ENCODE results near the gene IL18.
"Not testable (repeated sequence)": the region's sequence is repeated elsewhere in the genome, so short reads cannot be mapped to it uniquely, and the experiment has no call there.

The IL18 gene

DNA sequence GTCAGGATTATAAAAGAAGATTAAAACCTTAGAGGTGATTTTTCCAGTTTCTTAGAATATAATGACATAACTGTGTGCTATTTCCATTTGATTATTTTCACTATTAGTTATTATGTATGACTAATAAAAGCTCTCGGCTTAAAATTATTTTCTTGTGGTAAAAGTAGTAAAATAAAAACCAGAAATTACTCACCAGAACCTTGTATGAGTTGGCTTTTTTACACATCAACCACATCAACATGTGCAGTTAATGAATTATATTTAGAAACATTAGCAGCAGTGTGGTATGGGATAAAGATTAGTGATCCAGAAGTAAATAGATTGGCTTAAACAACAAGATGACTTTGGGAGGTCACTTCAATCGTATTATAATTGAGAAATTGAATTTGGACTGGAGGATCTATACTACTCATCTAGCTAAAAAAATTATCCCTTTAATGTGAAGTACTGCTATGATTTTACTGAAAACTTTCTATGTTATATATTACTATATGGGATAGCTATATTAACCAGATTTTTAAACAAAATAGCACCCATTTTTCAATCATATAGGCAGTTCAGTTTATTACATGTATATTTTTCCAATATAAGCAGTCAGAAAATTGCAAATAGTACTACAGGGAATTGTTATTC, 8.6 kb upstream of the IL18 start:
- no peak for DNase-seq (ENCODE audit: extremely low read depth in 1 of 2, low read depth in 1 of 2)

- DNase-seq (ENCODE audit: extremely low read depth in 1 of 2, low read depth in 1 of 2): no peak
Observed at GRCh38 chr11:112167145-112167544, 3.3 kb upstream of the IL18 start, which contains the start of gene TEX12. TEX12 (plus strand) TSS chr11:112167372; CDS start chr11:112169269, 1,897 bp downstream.

- DNase-seq (ENCODE audit: extremely low read depth in 1 of 2, low read depth in 1 of 2): no peak
Observed at GRCh38 chr11:112166562-112166961, 2.7 kb upstream of the IL18 start.

DNA sequence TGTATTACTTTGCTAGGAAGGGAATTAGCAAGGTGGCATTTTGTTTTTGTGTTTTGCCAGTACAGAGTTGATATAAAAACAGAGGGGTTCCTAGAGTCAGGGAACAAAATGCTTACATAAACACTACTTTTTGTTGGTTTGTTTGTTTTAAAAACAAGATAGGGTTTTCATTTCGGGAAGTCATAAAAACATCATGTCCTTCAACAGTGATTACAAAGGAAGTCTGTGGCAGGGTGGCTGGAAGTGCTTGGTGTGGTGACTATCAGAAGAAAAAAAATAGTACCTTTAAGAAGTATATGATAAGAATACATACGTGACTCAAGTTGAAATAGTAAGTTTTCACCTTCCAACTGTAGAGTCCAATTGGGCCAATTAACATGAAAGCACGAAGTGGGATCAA, 1.2 kb upstream of the IL18 start:
- DNase-seq (ENCODE audit: extremely low read depth in 1 of 2, low read depth in 1 of 2): no peak

- no peak for DNase-seq (ENCODE audit: extremely low read depth in 1 of 2, low read depth in 1 of 2)
Observed at GRCh38 chr11:112162761-112163546, 940 bp downstream of the IL18 start.

GRCh38 chr11:112162200-112162599, 1.7 kb downstream of the IL18 start:
- not testable (repeated sequence) for DNase-seq (ENCODE audit: extremely low read depth in 1 of 2, low read depth in 1 of 2)

- DNase-seq (ENCODE audit: extremely low read depth in 1 of 2, low read depth in 1 of 2): no peak
Observed at GRCh38 chr11:112161012-112161411, 2.9 kb downstream of the IL18 start.

DNA sequence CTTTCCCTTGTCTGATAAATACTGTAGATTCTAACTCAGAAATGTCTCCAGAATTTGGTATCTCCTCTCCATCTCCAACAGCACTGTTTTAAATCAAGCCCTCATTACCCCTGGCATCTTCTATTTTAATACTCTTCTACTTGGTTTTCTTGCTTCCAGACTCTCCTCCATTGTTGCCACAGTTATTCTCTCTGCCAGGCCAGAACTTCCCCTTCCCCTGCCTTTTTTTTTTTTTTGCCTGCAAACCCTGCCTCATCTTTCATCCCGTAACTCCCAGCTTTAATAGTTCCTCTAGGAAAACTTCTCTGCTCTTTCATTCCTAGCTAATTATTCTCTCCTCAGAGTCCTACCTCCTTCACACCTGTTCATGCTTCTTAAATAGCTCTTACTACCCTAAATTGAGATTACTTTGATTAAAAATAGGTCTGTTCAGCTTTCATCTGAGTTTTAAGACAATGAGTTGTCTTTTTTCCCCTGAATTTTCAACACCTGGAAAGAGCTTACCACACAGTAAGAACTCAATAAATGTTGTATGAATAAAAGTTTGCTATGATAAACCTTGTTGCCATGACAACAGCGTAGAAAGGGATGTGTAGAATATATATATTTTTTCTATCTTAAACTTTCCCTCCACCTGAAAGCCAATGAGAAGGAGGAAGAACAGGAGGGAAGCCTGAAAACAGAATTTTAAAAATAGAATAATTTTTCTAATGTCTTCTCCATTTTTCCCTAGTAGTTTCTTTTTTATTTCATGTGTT, 3.6 kb downstream of the IL18 start:
- DNase-seq (ENCODE audit: extremely low read depth in 1 of 2, low read depth in 1 of 2): no peak

- DNase-seq (ENCODE audit: extremely low read depth in 1 of 2, low read depth in 1 of 2): no peak
Observed at GRCh38 chr11:112159098-112160065, 4.5 kb downstream of the IL18 start.

DNA sequence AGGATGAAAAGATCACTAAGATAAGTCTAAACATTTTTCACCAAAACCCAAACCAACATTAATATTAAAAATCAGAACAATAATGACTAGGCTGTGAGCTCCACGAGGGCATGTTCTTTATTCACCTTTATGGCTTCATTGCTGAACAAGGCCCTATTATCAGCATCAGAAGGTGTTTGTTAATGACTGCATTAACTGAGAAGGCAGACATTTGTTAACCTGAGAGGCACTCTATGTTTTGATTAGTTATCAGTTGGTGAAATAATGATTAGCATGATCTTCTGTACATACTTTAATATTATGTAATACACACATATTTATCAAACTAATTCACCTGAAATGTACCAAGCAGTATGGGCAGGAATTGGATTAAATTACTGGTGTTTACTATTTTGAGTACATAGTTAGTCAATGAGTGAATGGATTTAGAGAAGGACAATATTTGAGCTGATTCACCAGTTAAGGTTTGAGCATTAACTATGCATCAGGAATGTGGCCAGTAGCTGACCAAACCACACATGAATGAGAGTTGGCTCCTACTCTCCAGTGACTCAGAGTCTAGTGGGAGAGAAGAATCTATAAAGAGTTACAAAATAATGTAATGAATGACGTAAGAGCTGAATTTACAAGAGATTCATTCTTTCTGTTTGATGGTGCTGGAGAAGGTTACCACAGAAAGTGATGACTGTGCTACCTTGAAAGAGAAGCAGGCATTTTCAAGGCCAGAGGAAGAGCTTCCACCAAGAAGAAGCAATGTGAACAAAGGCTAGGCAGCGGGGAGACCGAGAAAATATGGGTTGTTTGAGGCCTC, 6.7 kb downstream of the IL18 start:
- no peak for DNase-seq (ENCODE audit: extremely low read depth in 1 of 2, low read depth in 1 of 2)

GRCh38 chr11:112156153-112156955, 7.5 kb downstream of the IL18 start:
- DNase-seq (ENCODE audit: extremely low read depth in 1 of 2, low read depth in 1 of 2): no peak

DNA sequence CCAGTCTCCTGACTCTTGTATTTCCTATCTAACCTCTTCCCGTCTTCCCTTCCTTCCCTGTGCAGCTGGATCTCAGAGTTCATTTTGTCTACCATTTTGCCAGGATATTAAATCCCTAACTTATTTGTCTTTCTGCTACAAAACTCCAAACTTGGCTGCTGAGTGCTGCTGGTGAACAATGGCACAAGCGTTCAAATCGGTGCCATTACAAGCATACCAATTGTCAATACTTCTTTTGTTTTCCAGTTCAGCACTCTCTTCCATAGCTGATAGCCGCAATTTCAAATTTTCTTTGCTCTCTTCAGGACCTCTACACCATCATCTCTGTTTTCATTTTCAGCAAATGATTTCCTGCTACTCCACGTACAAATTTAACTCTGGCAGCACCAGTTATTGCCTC, 13.4 kb downstream of the IL18 start:
- DNase-seq (ENCODE audit: extremely low read depth in 1 of 2, low read depth in 1 of 2): no peak

- DNase-seq (ENCODE audit: extremely low read depth in 1 of 2, low read depth in 1 of 2): no peak
Observed at GRCh38 chr11:112143597-112143996, 20.3 kb downstream of the IL18 start.

DNA sequence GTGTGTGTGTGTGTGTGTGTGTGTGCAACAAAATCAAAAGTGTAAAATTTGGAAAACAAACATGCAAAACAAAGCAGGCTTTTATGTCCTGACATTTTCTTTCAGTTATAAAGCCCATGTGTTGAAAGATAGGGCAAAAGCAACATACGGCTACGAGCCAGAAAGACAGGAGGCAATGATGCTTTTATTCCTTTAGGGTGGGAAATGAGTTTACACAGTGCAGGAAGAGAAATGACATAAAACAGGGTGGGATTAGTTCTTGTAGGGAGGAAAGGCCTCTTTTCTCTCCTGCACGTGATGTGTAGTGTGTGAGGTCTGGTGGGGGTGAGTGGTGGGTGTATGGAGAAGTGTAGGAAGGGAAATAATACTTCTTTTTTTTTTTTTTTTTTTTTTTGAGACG, 29.4 kb downstream of the IL18 start:
- DNase-seq (ENCODE audit: extremely low read depth in 1 of 2, low read depth in 1 of 2): no peak

GRCh38 chr11:112132737-112133136, 31.2 kb downstream of the IL18 start:
- DNase-seq (ENCODE audit: extremely low read depth in 1 of 2, low read depth in 1 of 2): no peak

- no peak for DNase-seq (ENCODE audit: extremely low read depth in 1 of 2, low read depth in 1 of 2)
Observed at GRCh38 chr11:112129656-112130055, 34.2 kb downstream of the IL18 start.

- no peak for DNase-seq (ENCODE audit: extremely low read depth in 1 of 2, low read depth in 1 of 2)
Observed at GRCh38 chr11:112128483-112129121, 35.3 kb downstream of the IL18 start.

- no peak for DNase-seq (ENCODE audit: extremely low read depth in 1 of 2, low read depth in 1 of 2)
Observed at GRCh38 chr11:112127056-112127455, 36.8 kb downstream of the IL18 start.

Data from stimulated activated CD8-positive, alpha-beta memory T cell treated with anti-CD3 and anti-CD28 coated beads, Interleukin-7, amount 100 ng/mL, for 48 hours (primary cell).